GM12872 (cell line): ENCODE results near the gene SACS.

Source experiments
- CTCF ChIP-seq: IDR thresholded peaks from 3 replicates; pipeline ENCODE4 v1.5.1; 2011; ENCODE audit warnings: low read depth, mild to moderate bottlenecking, low read length, moderate library complexity; ENCODE audit not compliant: insufficient read depth

SACS gene

GRCh38 chr13:23433171-23434153 lies at the start of gene SACS:
Gene SACS (minus strand): TSS chr13:23433702. CDS start chr13:23411239, 22,463 bp downstream.
- TF ChIP-seq CTCF: no peak

- TF ChIP-seq CTCF: no peak
Observed at GRCh38 chr13:23480324-23480723, 46.8 kb upstream of the SACS start.

- no peak for TF ChIP-seq CTCF
Observed at GRCh38 chr13:23477101-23477500, 43.6 kb upstream of the SACS start.

GRCh38 chr13:23473221-23473620 lies 39.7 kb upstream of the SACS start:
- TF ChIP-seq CTCF: no peak

GRCh38 chr13:23472189-23472588 lies 38.7 kb upstream of the SACS start:
- TF ChIP-seq CTCF: no peak

- no peak for TF ChIP-seq CTCF
Observed at GRCh38 chr13:23470790-23471614, 37.5 kb upstream of the SACS start.

GRCh38 chr13:23469951-23470421 lies 36.5 kb upstream of the SACS start:
- no peak for TF ChIP-seq CTCF
